Parathyroid adenoma (tissue), 2 donors: Measurements from ENCODE around the gene TMEM179.

ENCODE experiments used
- H2AFZ ChIP-seq: fragments of 300-600 bp; sonication (generic); one replicate; pipeline ENCODE4 v1.7.0; 2017; ENCODE audit warnings: antibody characterized with exemption, mild to moderate bottlenecking
- H3K27ac ChIP-seq: fragments of 300-600 bp; sonication (generic); one replicate; pipeline ENCODE4 v1.7.0; 2017
- H3K27me3 ChIP-seq: fragments of 300-600 bp; sonication (generic); one replicate; pipeline ENCODE4 v1.7.0; 2017; ENCODE audit warnings: low read length; ENCODE audit not compliant: control insufficient read depth, insufficient read depth
- H3K36me3 ChIP-seq: fragments of 300-600 bp; sonication (generic); one replicate; pipeline ENCODE4 v1.7.0; 2017; ENCODE audit warnings: low read length; ENCODE audit not compliant: control insufficient read depth, insufficient read depth
- H3K4me1 ChIP-seq: fragments of 300-600 bp; sonication (generic); one replicate; pipeline ENCODE4 v1.7.0; 2017; ENCODE audit warnings: control low read depth
- H3K4me2 ChIP-seq: fragments of 300-600 bp; sonication (generic); one replicate; pipeline ENCODE4 v1.7.0; 2017; ENCODE audit warnings: low read length
- H3K4me3 ChIP-seq: fragments of 300-600 bp; sonication (generic); one replicate; pipeline ENCODE4 v1.7.0; 2017; ENCODE audit warnings: low read depth, low read length
- H3K79me2 ChIP-seq: fragments of 300-600 bp; sonication (generic); one replicate; pipeline ENCODE4 v1.7.0; 2017; ENCODE audit warnings: control low read depth
- H3K9ac ChIP-seq: fragments of 300-600 bp; sonication (generic); one replicate; pipeline ENCODE4 v1.7.0; 2017; ENCODE audit warnings: mild to moderate bottlenecking
- H3K9me3 ChIP-seq: fragments of 300-600 bp; sonication (generic); one replicate; pipeline ENCODE4 v1.7.0; 2017; ENCODE audit warnings: low read length; ENCODE audit not compliant: control insufficient read depth
- TF ChIP-seq, protein P1 (sequence below): fragments of 300-600 bp; sonication (generic); IDR thresholded peaks from one replicate; pipeline ENCODE4 v1.7.0; 2017; ENCODE audit warnings: antibody characterized with exemption, mild to moderate bottlenecking
- donor health status: primary hyperparathyroidism.

The TMEM179 gene

GRCh38 chr14:104587641-104588040 lies 16.9 kb downstream of the TMEM179 start:
- no peaks in the 10 kb centered on the region for H3K9me3 ChIP-seq
- no peak overlapping the region for H3K27ac ChIP-seq
- no peaks in the 10 kb centered on the region for H3K79me2 ChIP-seq
- no peak overlapping the region for H3K4me3 ChIP-seq
- no peaks in the 10 kb centered on the region for H3K27me3 ChIP-seq
- H2AFZ ChIP-seq: no peak overlapping the region
- TF ChIP-seq, protein P1, sequence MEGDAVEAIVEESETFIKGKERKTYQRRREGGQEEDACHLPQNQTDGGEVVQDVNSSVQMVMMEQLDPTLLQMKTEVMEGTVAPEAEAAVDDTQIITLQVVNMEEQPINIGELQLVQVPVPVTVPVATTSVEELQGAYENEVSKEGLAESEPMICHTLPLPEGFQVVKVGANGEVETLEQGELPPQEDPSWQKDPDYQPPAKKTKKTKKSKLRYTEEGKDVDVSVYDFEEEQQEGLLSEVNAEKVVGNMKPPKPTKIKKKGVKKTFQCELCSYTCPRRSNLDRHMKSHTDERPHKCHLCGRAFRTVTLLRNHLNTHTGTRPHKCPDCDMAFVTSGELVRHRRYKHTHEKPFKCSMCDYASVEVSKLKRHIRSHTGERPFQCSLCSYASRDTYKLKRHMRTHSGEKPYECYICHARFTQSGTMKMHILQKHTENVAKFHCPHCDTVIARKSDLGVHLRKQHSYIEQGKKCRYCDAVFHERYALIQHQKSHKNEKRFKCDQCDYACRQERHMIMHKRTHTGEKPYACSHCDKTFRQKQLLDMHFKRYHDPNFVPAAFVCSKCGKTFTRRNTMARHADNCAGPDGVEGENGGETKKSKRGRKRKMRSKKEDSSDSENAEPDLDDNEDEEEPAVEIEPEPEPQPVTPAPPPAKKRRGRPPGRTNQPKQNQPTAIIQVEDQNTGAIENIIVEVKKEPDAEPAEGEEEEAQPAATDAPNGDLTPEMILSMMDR: no peak
- H3K4me2 ChIP-seq: no peak overlapping the region
- no peak overlapping the region for H3K9ac ChIP-seq
- H3K36me3 ChIP-seq: no peaks in the 10 kb centered on the region
- peaks cover 7% of the 10 kb centered on the region for H3K4me1 ChIP-seq

- no peak overlapping the region for H3K27ac ChIP-seq
- TF ChIP-seq, protein P1: no peak
Observed at GRCh38 chr14:104586832-104587620, 17.5 kb downstream of the TMEM179 start.

GRCh38 chr14:104585966-104586697 lies 18.4 kb downstream of the TMEM179 start:
- Histone ChIP-seq H3K79me2 (no peaks in the 10 kb centered on the region), H3K27ac (no peak overlapping the region), H3K4me3 (no peak overlapping the region), H3K36me3 (no peaks in the 10 kb centered on the region), H3K4me1 (peaks cover 15% of the 10 kb centered on the region), H3K9me3 (no peaks in the 10 kb centered on the region), H2AFZ (no peak overlapping the region), H3K27me3 (no peaks in the 10 kb centered on the region), H3K9ac (no peak overlapping the region), H3K4me2 (no peak overlapping the region)
- TF ChIP-seq, protein P1: no peak

More at GRCh38 chr14:104586832-104587620, 17.5 kb downstream of the TMEM179 start:
- no peak overlapping the region for H3K9ac ChIP-seq
- H3K4me1 ChIP-seq: peaks cover 12% of the 10 kb centered on the region
- H3K9me3 ChIP-seq: no peaks in the 10 kb centered on the region
- no peak overlapping the region for H3K4me3 ChIP-seq
- H2AFZ ChIP-seq: no peak overlapping the region
- no peaks in the 10 kb centered on the region for H3K79me2 ChIP-seq
- no peak overlapping the region for H3K4me2 ChIP-seq
- no peaks in the 10 kb centered on the region for H3K36me3 ChIP-seq
- no peaks in the 10 kb centered on the region for H3K27me3 ChIP-seq

DNA sequence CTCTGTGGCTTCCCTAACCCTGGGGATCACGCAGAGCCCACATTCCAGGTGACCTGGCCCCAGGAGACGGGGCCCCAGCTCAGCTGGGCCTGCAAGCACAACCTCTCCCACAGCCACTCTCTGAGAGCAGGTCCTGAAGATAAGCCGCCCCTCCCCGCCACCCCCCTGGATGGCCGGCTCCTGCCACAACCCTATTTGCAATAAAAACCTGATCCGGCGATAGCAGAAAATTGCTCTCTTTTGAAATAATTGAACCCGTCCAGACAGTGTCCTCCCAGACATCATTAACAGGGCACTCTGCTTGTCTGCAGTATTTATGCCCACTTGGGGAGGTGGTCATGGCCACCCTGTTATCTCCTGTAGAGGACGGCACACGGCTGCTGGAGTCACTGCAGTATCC lies 20.0 kb downstream of the TMEM179 start:
- H3K4me3 ChIP-seq: no peak overlapping the region
- no peak overlapping the region for H3K9ac ChIP-seq
- no peak overlapping the region for H2AFZ ChIP-seq
- H3K9me3 ChIP-seq: no peaks in the 10 kb centered on the region
- no peaks in the 10 kb centered on the region for H3K36me3 ChIP-seq
- no peaks in the 10 kb centered on the region for H3K79me2 ChIP-seq
- no peak overlapping the region for H3K27ac ChIP-seq
- TF ChIP-seq, protein P1: no peak
- peaks cover 16% of the 10 kb centered on the region for H3K4me1 ChIP-seq
- H3K27me3 ChIP-seq: no peaks in the 10 kb centered on the region
- H3K4me2 ChIP-seq: no peak overlapping the region
